Stimulated activated CD4-positive, alpha-beta T cell treated with anti-CD3 and anti-CD28 coated beads, Interleukin-12 subunit alpha, Interleukin-12 subunit beta, amount 100 ng/mL, for 48 hours (primary cell): Measurements from ENCODE around the gene EHBP1.

ENCODE experiments used
- DNase-seq, 3 donors: peaks; one replicate each; pipeline ENCODE4 v3.0.0-alpha.2; 2020; ENCODE audit warnings: low read depth in 2 of 3, low spot score in 1 of 3

EHBP1 gene

GRCh38 chr2:62874881-62875383, 169.4 kb downstream of the EHBP1 start:
- DNase-seq, result no peak

GRCh38 chr2:62881162-62881795, 175.8 kb downstream of the EHBP1 start:
- no peak for DNase-seq

GRCh38 chr2:62883629-62884028, 178.1 kb downstream of the EHBP1 start:
- no peak for DNase-seq

GRCh38 chr2:62884086-62884485, 178.6 kb downstream of the EHBP1 start:
- no peak for DNase-seq

- DNase-seq, result no peak
Measured at GRCh38 chr2:62884514-62884913, 179.0 kb downstream of the EHBP1 start.

- no peak for DNase-seq
Measured at GRCh38 chr2:62894966-62895631, 189.6 kb downstream of the EHBP1 start.

- DNase-seq, result no peak
Measured at GRCh38 chr2:62895632-62896009, 190.1 kb downstream of the EHBP1 start.

- DNase-seq, result no peak
Measured at GRCh38 chr2:62897187-62897827, 191.8 kb downstream of the EHBP1 start.

- DNase-seq, result no peak
Measured at GRCh38 chr2:62904344-62904743, 198.8 kb downstream of the EHBP1 start.

- DNase-seq, result no peak
Measured at GRCh38 chr2:62908145-62908544, 202.6 kb downstream of the EHBP1 start.

- no peak for DNase-seq
Measured at GRCh38 chr2:62913311-62913710, 207.8 kb downstream of the EHBP1 start.

GRCh38 chr2:62919041-62919440, 213.5 kb downstream of the EHBP1 start:
- no peak for DNase-seq

- no peak for DNase-seq
Measured at GRCh38 chr2:62920070-62920469, 214.6 kb downstream of the EHBP1 start.

GRCh38 chr2:62923242-62923641, 217.7 kb downstream of the EHBP1 start:
- no peak for DNase-seq

GRCh38 chr2:62923881-62924280, 218.4 kb downstream of the EHBP1 start:
- no peak for DNase-seq

GRCh38 chr2:62928015-62928414, 222.5 kb downstream of the EHBP1 start:
- DNase-seq, result no peak

- no peak for DNase-seq
Measured at GRCh38 chr2:62931536-62931935, 226.0 kb downstream of the EHBP1 start.

GRCh38 chr2:62933398-62933917, 227.9 kb downstream of the EHBP1 start:
- no peak for DNase-seq

GRCh38 chr2:62934517-62934916, 229.0 kb downstream of the EHBP1 start:
- DNase-seq, result no peak

GRCh38 chr2:62938126-62938525, 232.6 kb downstream of the EHBP1 start:
- no peak for DNase-seq

GRCh38 chr2:62939735-62940491, 234.4 kb downstream of the EHBP1 start:
- no peak for DNase-seq
